HCT116 (cell line): Measurements from ENCODE around the gene LRRC7. TPM values are rescaled to one million over a fixed set of nuclear protein-coding genes. Genes with fewer than 3 reads are reported as not detected.

Source experiments
- ATAC-seq: fragments of 200-7000 bp; cut with Tn5 transposase; 2 replicates; pipeline ENCODE4 v1.9.1; 2020; ENCODE audit warnings: mild to moderate bottlenecking, moderate library complexity
- BruUV-seq: library from RNA; stranded (reverse); fragments of 400-500 nt; replicated peaks from 2 replicates; lab custom pipeline; 2021; lab: Mats Ljungman, UMichigan
- CTCF ChIA-PET: fragments of 300-600 bp; sonication (Branson Sonifier 250); formaldehyde crosslinking; loops from one replicate; lab custom pipeline; 2021; ENCODE audit warnings: antibody characterized with exemption; lab: Charles Lee
- POLR2A ChIA-PET: fragments of 300-600, 350-600 bp; sonication (Branson Sonifier 250); formaldehyde crosslinking; loops from one replicate; lab custom pipeline; 2021; ENCODE audit warnings: antibody characterized with exemption; lab: Charles Lee
- RAD21 ChIA-PET, 2 experiments: fragments of 300-600 bp; sonication (Branson Sonifier 250); formaldehyde crosslinking; loops; one replicate each; lab custom pipeline; 2023; ENCODE audit warnings: low total read pairs in 2 of 2; ENCODE audit not compliant: uncharacterized antibody in 2 of 2, unreplicated experiment in 2 of 2, low non-redundant PET in 1 of 2; lab: Charles Lee
- DNase-seq: peaks from one replicate; pipeline ENCODE4 v3.0.0-alpha.2; 2010; ENCODE audit warnings: low read depth, low spot score
- H2AFZ ChIP-seq: fragments of 200-600 bp; shearing (Covaris generic), sonication (generic); 2 replicates; pipeline ENCODE4 v1.6.1; 2017; ENCODE audit warnings: low read depth, mixed run types, mixed read lengths, antibody characterized with exemption, low read length; ENCODE audit not compliant: poor library complexity, severe bottlenecking
- H3K27ac ChIP-seq: 2 replicates; pipeline ENCODE4 v1.5.1; 2012; ENCODE audit warnings: low read depth, low read length
- H3K27me3 ChIP-seq: fragments of 200-600 bp; sonication (generic); 2 replicates; pipeline ENCODE4 v1.6.1; 2016; ENCODE audit warnings: mixed run types, low read length, mixed read lengths; ENCODE audit not compliant: insufficient read depth
- H3K36me3 ChIP-seq, 2 experiments: fragments of 200-500 bp in 1 of 2; fragments of 200-600 bp in 1 of 2; sonication (Bioruptor generic) in 1 of 2; sonication (generic) in 1 of 2; 2 replicates each; pipeline versions ENCODE4 v1.5.1 to v1.6.1; 2014 to 2016; ENCODE audit warnings: low read length in 2 of 2, inconsistent platforms in 1 of 2, mixed read lengths in 1 of 2, mixed run types in 1 of 2; ENCODE audit not compliant: insufficient read depth in 2 of 2, control insufficient read depth in 1 of 2
- H3K4me1 ChIP-seq, 2 experiments: fragments of 200-600 bp in 1 of 2; sonication (generic) in 1 of 2; 2 replicates each; pipeline versions ENCODE4 v1.5.1 to v1.6.1; 2012 to 2017; ENCODE audit warnings: low read length in 2 of 2, inconsistent platforms in 1 of 2, mild to moderate bottlenecking in 1 of 2, mixed read lengths in 1 of 2, mixed run types in 1 of 2, moderate library complexity in 1 of 2; ENCODE audit not compliant: insufficient read depth in 2 of 2, control insufficient read depth in 1 of 2
- H3K4me2 ChIP-seq: fragments of 200-600 bp; sonication (generic); 2 replicates; pipeline ENCODE4 v1.6.1; 2017; ENCODE audit warnings: mixed run types, low read length, mixed read lengths
- H3K4me3 ChIP-seq, 2 experiments: fragments of 200-600 bp in 1 of 2; sonication (generic) in 1 of 2; replicated peaks in 1 of 2; 2 replicates each; pipeline ENCODE4 v1.5.1; 2011 to 2016; ENCODE audit warnings: low read length in 2 of 2, control low read depth in 1 of 2, low read depth in 1 of 2, mild to moderate bottlenecking in 1 of 2, mixed read lengths in 1 of 2, mixed run types in 1 of 2
- H3K79me2 ChIP-seq: fragments of 200-600 bp; sonication (generic); 2 replicates; pipeline ENCODE4 v1.6.1; 2017; ENCODE audit warnings: mild to moderate bottlenecking, mixed run types, low read length, moderate library complexity, mixed read lengths; ENCODE audit not compliant: insufficient read depth
- H3K9ac ChIP-seq: fragments of 200-600 bp; sonication (generic); 2 replicates; pipeline ENCODE4 v1.6.1; 2016; ENCODE audit warnings: low read length, mixed read lengths
- H3K9me2 ChIP-seq: fragments of 200-600 bp; sonication (generic), shearing (Covaris generic); 2 replicates; pipeline ENCODE4 v1.6.1; 2017; ENCODE audit warnings: mixed run types, mild to moderate bottlenecking, moderate library complexity; ENCODE audit not compliant: insufficient read depth
- H3K9me3 ChIP-seq, 2 experiments: fragments of 200-500 bp in 1 of 2; fragments of 200-600 bp in 1 of 2; sonication (Bioruptor generic) in 1 of 2; sonication (generic) in 1 of 2; 2 replicates each; pipeline ENCODE4 v1.6.1; 2014 to 2017; ENCODE audit warnings: low read length in 2 of 2, mixed read lengths in 2 of 2, inconsistent platforms in 1 of 2, low read depth in 1 of 2, mild to moderate bottlenecking in 1 of 2, mixed run types in 1 of 2, moderate library complexity in 1 of 2; ENCODE audit not compliant: control insufficient read depth in 1 of 2, insufficient read depth in 1 of 2
- H4K20me1 ChIP-seq: fragments of 200-600 bp; sonication (generic), shearing (Covaris generic); 2 replicates; pipeline ENCODE4 v1.6.1; 2017; ENCODE audit warnings: mixed run types, mild to moderate bottlenecking, moderate library complexity; ENCODE audit not compliant: insufficient read depth
- CBX3 ChIP-seq: IDR thresholded peaks from 2 replicates; pipeline ENCODE4 v1.6.1; 2012; ENCODE audit warnings: low read depth
- CEBPB ChIP-seq: IDR thresholded peaks from 2 replicates; pipeline ENCODE4 v1.6.1; 2012; ENCODE audit warnings: low read depth
- EGR1 ChIP-seq: IDR thresholded peaks from 2 replicates; pipeline ENCODE4 v1.6.1; 2012; ENCODE audit warnings: low read depth
- ELF1 ChIP-seq: IDR thresholded peaks from 2 replicates; pipeline ENCODE4 v1.6.1; 2012; ENCODE audit warnings: low read depth, borderline replicate concordance
- EZH2 ChIP-seq: fragments of 200-600 bp; sonication (generic); IDR thresholded peaks from 2 replicates; pipeline ENCODE4 v1.6.1; 2017; ENCODE audit warnings: antibody characterized with exemption, mixed run types
- EZH2phosphoT487 ChIP-seq: fragments of 200-600 bp; IDR thresholded peaks from 2 replicates; pipeline ENCODE4 v1.6.1; 2018; ENCODE audit warnings: antibody characterized with exemption, borderline replicate concordance
- FOSL1 ChIP-seq: IDR thresholded peaks from 2 replicates; pipeline ENCODE4 v1.6.1; 2012; ENCODE audit warnings: low read depth
- JUND ChIP-seq: IDR thresholded peaks from 2 replicates; pipeline ENCODE4 v1.6.1; 2012
- POLR2A ChIP-seq: IDR thresholded peaks from 2 replicates; pipeline ENCODE4 v1.7.0; 2011; ENCODE audit warnings: borderline replicate concordance; ENCODE audit not compliant: insufficient read depth, insufficient read length; ENCODE audit errors: extremely low read depth
- POLR2AphosphoS5 ChIP-seq: IDR thresholded peaks from 2 replicates; pipeline ENCODE4 v1.6.1; 2011; ENCODE audit warnings: mild to moderate bottlenecking, low read depth, low read length, moderate library complexity
- RAD21 ChIP-seq: IDR thresholded peaks from 2 replicates; pipeline ENCODE4 v1.6.1; 2012; ENCODE audit warnings: low read depth, mild to moderate bottlenecking
- REST ChIP-seq: IDR thresholded peaks from 2 replicates; pipeline ENCODE4 v1.6.1; 2012; ENCODE audit warnings: low read depth
- SRF ChIP-seq: IDR thresholded peaks from 2 replicates; pipeline ENCODE4 v1.6.1; 2012; ENCODE audit warnings: low read depth
- TCF7L2 ChIP-seq: IDR thresholded peaks from 2 replicates; pipeline ENCODE4 v1.7.0; 2011; ENCODE audit warnings: borderline replicate concordance, inconsistent platforms; ENCODE audit not compliant: insufficient read depth, insufficient read length; ENCODE audit errors: extremely low read depth
- ZFX ChIP-seq: fragments of 450-650 bp; IDR thresholded peaks from 2 replicates; pipeline ENCODE4 v1.6.1; 2017
- ZNF274 ChIP-seq: fragments of 200-500 bp; sonication (Bioruptor generic); IDR thresholded peaks from 2 replicates; pipeline ENCODE4 v1.6.1; 2014; ENCODE audit warnings: mild to moderate bottlenecking, low read depth, low read length, inconsistent platforms
- intact Hi-C: fragments of 100-400 bp; cut with micrococcal nuclease; formaldehyde crosslinking; loops from 2 replicates; pipeline ENCODE4 v1.10.0; 2022
- total RNA-seq: library from RNA; stranded (reverse); gene quantifications from one replicate; pipeline ENCODE4 v1.2.1, GENCODE V29; 2021; ENCODE audit not compliant: unreplicated experiment
- TF ChIP-seq, protein P1 (sequence below): IDR thresholded peaks from 2 replicates; pipeline ENCODE4 v1.6.1; 2011; ENCODE audit warnings: mild to moderate bottlenecking, low read length, moderate library complexity; ENCODE audit not compliant: insufficient replicate concordance; ENCODE audit errors: extremely low read depth
- TF ChIP-seq, protein P2 (sequence below): IDR thresholded peaks from 2 replicates; pipeline ENCODE4 v1.6.1; 2012

LRRC7 gene
- total RNA-seq, 1 experiment from 2014 or later = not detected

- H3K9me3 ChIP-seq = no peaks in the 10 kb centered on the region
- ATAC-seq (no peak), DNase-seq (no peak)
- ChIA-PET POLR2A (no interaction called here), CTCF (interaction anchor here (0.9 to 1.5 kb wide), 2 partner anchors 920 to 947 kb away, joined by 3 to 5 read pairs; no protein-coding TSS in a partner anchor), RAD21 (interaction anchor here in 1 of 2 experiments (0.6 kb wide), 1 partner anchor 1269 kb away, joined by 3 read pairs; no protein-coding TSS in a partner anchor)
- H2AFZ ChIP-seq = no peak overlapping the region
- peaks cover 37% of the 10 kb centered on the region for H3K27me3 ChIP-seq
- no peaks in the 10 kb centered on the region for H3K36me3 ChIP-seq
- H3K4me2 ChIP-seq = no peak overlapping the region
- no peak for TF ChIP-seq EZH2phosphoT487
- TF ChIP-seq CEBPB = no peak
- TF ChIP-seq EGR1 = no peak
- no peak for TF ChIP-seq ZNF274
- TF ChIP-seq FOSL1 = no peak
- H3K4me3 ChIP-seq = no peak overlapping the region
- H3K4me1 ChIP-seq = no peaks in the 10 kb centered on the region
- H3K79me2 ChIP-seq = no peaks in the 10 kb centered on the region
- H3K9ac ChIP-seq = no peak overlapping the region
- H3K27ac ChIP-seq = no peak overlapping the region
- H3K9me2 ChIP-seq = no peaks in the 10 kb centered on the region
- intact Hi-C loops = loop anchor here (10.0 kb wide), 3 partner anchors 434 to 1394 kb away; no protein-coding TSS in a partner anchor
- BruUV-seq = no TSS peak
- no peaks in the 10 kb centered on the region for H4K20me1 ChIP-seq
Observed at GRCh38 chr1:69739251-69739605, 171.5 kb downstream of the LRRC7 start.

DNA sequence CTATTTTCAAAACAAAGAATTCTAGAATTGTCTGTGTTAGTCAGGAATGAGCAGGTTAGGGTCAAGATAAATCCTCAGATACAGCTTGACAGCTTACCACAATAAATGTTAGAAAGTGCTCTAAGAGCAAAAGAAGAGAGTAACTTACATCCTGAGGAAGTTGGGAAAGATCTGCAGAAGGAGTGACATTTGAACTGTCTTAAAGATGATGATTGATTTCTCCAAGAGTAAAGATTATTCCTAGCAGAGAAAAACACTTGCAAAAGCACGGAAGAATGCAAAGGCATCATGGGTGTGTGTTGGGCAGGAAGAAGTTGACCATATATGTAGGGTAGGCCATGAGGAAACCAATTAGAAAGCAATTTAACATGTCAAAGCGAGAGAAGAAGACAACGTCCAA, 175.4 kb downstream of the LRRC7 start:
- Histone ChIP-seq H3K9ac (no peak overlapping the region), H3K4me2 (no peak overlapping the region), H2AFZ (no peak overlapping the region), H3K9me3 (no peaks in the 10 kb centered on the region), H3K4me3 (no peak overlapping the region), H3K27ac (no peak overlapping the region), H3K36me3 (no peaks in the 10 kb centered on the region), H3K79me2 (no peaks in the 10 kb centered on the region), H3K4me1 (no peaks in the 10 kb centered on the region), H3K9me2 (no peaks in the 10 kb centered on the region), H3K27me3 (peaks cover 37% of the 10 kb centered on the region), H4K20me1 (no peaks in the 10 kb centered on the region)
- ATAC-seq = no peak
- ChIA-PET RAD21 (no interaction called here), POLR2A (no interaction called here), CTCF (no interaction called here)
- DNase-seq = no peak
- no TSS peak for BruUV-seq
- intact Hi-C loops = no loop called here
- no peak for TF ChIP-seq POLR2A
- TF ChIP-seq CBX3 = no peak
- no peak for TF ChIP-seq EZH2phosphoT487
- TF ChIP-seq ELF1 = no peak
- TF ChIP-seq JUND = no peak
- TF ChIP-seq TCF7L2 = no peak
- TF ChIP-seq, protein P1, sequence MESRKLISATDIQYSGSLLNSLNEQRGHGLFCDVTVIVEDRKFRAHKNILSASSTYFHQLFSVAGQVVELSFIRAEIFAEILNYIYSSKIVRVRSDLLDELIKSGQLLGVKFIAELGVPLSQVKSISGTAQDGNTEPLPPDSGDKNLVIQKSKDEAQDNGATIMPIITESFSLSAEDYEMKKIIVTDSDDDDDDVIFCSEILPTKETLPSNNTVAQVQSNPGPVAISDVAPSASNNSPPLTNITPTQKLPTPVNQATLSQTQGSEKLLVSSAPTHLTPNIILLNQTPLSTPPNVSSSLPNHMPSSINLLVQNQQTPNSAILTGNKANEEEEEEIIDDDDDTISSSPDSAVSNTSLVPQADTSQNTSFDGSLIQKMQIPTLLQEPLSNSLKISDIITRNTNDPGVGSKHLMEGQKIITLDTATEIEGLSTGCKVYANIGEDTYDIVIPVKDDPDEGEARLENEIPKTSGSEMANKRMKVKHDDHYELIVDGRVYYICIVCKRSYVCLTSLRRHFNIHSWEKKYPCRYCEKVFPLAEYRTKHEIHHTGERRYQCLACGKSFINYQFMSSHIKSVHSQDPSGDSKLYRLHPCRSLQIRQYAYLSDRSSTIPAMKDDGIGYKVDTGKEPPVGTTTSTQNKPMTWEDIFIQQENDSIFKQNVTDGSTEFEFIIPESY = no peak
- no peak for TF ChIP-seq EZH2
- TF ChIP-seq REST = no peak
- TF ChIP-seq ZFX = no peak
- no peak for TF ChIP-seq POLR2AphosphoS5
- TF ChIP-seq, protein P2, sequence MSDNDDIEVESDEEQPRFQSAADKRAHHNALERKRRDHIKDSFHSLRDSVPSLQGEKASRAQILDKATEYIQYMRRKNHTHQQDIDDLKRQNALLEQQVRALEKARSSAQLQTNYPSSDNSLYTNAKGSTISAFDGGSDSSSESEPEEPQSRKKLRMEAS = no peak
- TF ChIP-seq EGR1 = no peak
- TF ChIP-seq SRF = no peak
- no peak for TF ChIP-seq RAD21
